ENCODE measurements around the gene APOL2.
A peak's percentile ranks its signal among the peaks of the same experiment; 100 is the strongest.
"Not testable (repeated sequence)": the region's sequence is repeated elsewhere in the genome, so short reads cannot be mapped to it uniquely, and the experiment has no call there.

APOL2 gene

DNA sequence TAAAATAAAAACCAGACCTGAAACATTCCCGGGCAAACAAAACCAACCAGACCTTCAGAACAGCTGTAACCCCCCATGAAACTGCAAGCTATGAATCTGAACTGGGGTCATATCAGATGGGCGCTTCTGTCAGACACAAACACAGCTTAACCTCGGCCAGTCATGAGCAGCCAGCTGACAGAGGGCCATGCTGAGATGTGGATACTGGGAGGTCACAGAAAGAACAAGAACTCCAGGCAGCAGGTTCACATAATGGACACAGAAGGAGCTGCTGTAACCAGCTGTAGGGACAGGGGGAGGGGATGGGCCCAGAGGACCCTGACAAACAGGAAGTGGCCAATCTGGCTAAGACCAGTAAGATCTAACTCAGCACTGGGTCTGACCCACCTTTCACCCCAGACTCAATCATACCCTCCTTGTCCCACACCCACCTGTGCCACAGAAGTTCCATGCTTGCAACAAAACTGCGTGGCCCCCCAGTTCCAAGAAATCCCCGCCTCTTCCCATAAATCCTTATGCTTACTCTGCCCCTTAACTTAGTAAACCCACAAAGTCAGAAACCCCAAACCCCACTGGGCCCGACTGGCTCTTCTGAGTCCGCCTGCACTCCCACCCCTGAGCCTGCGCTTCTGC, 41.7 kb downstream of the APOL2 start:
- DNase-seq (ENCODE audit: low spot score) = no peak

GRCh38 chr22:36197065-36197440, 42.3 kb downstream of the APOL2 start:
- DNase-seq (ENCODE audit: low spot score) = no peak

DNA sequence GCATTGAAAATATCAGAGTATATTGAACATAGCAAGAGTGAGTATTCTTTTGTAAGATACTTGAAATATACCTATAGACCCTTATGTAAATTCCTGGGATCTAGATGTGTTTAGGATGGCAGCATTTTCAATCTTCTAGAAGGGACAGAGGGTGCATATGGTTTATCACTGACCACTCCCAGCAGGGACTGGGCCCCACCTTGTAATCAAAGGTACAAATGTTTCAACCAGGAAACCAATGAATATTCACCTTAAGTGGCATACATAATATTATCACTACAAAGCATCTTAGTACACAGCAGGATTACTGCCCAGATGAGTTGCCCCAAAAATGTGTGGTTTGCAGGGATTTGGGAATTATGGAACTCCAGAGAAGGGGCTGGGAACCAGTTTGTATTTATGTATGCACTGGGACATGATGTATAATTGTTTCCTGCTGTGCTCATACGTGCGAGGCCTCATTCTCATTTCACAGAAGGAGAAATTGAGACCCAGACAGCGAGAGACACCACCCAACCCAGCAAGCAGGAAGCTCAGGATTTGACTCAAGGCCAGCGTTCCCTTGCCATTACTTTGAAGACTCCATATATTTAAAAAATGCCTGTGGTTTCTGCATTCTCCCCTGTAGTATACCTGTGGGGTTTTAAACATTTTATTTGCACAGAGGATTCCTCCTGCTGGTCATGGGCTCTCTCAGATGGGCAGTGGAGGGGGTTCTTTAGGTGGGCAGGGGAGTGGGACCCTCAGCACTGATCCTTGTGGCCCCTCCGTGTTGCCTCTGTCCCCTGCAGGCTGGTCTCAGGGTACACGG, 42.9 kb downstream of the APOL2 start:
- no peak for DNase-seq (ENCODE audit: low spot score)

- DNase-seq (ENCODE audit: low spot score) = no peak
Measured at GRCh38 chr22:36194971-36195370, 44.4 kb downstream of the APOL2 start.

GRCh38 chr22:36194385-36194784, 44.9 kb downstream of the APOL2 start:
- no peak for DNase-seq (ENCODE audit: low spot score)

GRCh38 chr22:36193577-36193976, 45.8 kb downstream of the APOL2 start:
- no peak for DNase-seq (ENCODE audit: low spot score)

- DNase-seq (ENCODE audit: low spot score) = no peak
Measured at GRCh38 chr22:36193171-36193570, 46.2 kb downstream of the APOL2 start.

GRCh38 chr22:36192542-36192941, 46.8 kb downstream of the APOL2 start:
- DNase-seq (ENCODE audit: low spot score) = no peak

GRCh38 chr22:36191106-36191836, 48.1 kb downstream of the APOL2 start:
- DNase-seq (ENCODE audit: low spot score) = no peak

DNA sequence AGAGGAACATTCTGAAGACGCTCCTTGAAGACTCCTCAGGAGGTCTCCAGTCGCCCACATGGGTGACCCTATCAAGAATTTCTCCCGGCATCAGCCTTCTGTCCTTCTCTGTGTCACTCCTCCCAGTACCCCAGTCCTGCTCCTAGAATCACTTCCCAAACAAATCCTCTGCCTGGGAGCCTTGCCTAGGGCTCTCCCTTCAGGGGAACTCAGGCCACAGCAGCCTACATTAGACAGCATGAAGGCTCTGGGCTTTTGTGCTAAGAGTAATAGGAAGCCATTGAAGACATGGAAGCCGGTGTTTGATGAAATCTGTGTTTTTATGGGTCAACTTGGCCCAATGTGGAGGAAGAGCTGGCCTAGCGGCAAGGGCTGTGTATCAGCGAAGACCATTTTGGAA, 51.5 kb downstream of the APOL2 start:
- DNase-seq (ENCODE audit: low spot score) = not testable (repeated sequence)

DNA sequence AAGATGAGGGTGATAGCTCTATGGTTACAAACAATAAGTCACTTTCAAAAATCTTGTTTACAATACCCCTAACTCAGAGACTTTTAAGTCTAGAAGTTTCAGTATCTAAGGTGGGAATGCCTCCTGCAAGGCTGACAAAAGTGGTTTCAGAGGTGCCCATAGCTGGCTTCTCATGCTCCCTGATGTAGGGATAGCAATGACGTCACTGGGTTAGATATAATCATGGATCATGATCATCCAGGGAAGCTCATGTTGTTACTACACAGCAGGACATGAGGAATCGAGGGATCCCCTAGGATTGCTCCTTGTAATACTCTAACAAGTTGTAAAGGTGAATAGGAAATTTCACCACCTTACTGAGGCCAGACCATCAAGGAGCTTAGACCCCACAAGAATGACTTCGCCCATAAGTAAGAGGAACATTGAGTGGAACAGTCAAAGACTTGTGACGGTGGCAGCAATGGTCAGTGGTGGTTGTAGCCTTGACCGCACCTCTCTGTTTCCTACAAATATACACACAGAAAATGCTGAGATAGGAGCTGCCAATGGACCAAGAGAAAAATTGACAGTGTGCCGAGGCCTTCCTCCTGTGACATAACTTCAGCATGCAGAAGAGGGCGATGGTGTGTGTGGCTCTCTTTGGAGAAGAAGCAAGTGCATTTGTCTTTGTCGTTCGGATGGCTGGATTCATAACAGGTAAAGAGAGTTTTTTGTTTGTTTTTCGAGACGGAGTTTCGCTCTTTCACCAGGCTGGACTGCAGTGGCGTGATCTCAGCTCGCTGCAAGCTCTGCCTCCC, 53.3 kb downstream of the APOL2 start:
- no peak for DNase-seq (ENCODE audit: low spot score)

- no peak for DNase-seq (ENCODE audit: low spot score)
Measured at GRCh38 chr22:36184433-36185025, 54.8 kb downstream of the APOL2 start.

DNA sequence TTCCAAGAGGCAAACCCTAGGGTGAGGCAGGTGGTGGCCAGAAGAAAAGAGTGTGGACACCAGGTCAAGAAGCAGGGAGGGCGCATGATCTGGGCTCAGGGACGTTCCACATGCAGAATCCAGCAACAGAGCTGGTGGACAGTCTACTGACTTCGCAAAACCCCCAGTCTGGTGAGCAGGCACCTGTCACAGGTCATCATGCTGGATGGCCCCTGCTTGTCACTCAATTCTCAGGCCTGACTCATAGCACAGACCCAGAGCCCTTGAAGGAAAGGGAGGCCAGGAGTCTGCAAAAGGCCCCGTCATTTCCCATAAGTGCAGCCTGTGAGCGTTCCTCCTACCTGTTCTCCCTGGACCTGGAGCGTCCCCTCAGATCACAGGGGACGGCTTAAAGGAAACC, 55.9 kb downstream of the APOL2 start:
- DNase-seq (ENCODE audit: low spot score) = no peak

- no peak for DNase-seq (ENCODE audit: low spot score)
Measured at GRCh38 chr22:36182857-36183256, 56.5 kb downstream of the APOL2 start.

- DNase-seq (ENCODE audit: low spot score) = no peak
Measured at GRCh38 chr22:36182056-36182455, 57.3 kb downstream of the APOL2 start.

DNA sequence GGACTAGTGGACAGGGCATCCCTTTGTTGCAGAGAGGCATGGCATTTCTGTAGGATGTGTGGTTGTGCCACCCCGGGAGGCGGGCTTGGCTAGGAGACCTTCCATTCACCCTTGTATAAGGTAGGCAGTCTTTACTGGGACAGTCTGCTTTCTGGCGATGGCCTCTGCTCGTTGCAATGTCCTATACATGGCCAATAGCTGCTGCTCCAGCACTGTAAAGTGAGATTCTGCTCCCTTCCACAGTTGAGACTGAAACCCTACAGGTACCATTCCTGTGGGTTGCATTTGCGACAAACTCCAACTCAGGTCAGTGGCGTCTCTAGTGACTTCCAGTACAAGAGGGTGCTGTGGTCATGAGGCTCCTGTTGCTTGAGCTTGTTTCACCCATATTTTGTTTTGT, 58.4 kb downstream of the APOL2 start:
- DNase-seq (ENCODE audit: low spot score) = no peak

- peak; percentile 39 for DNase-seq (ENCODE audit: low spot score)
Measured at GRCh38 chr22:36180038-36180880, 59.1 kb downstream of the APOL2 start.

GRCh38 chr22:36177160-36177559, 62.2 kb downstream of the APOL2 start:
- no peak for DNase-seq (ENCODE audit: low spot score)
